NCI-H2196 treated with DMSO at 0.1 percent for 48 hours (cell line): ENCODE measurements around the gene CHRM5.

Experiments
- DNase-seq: peaks from one replicate; lab custom pipeline; 2025; ENCODE audit not compliant: unreplicated experiment; lab: John Stamatoyannopoulos, UW

CHRM5 gene, protein sequence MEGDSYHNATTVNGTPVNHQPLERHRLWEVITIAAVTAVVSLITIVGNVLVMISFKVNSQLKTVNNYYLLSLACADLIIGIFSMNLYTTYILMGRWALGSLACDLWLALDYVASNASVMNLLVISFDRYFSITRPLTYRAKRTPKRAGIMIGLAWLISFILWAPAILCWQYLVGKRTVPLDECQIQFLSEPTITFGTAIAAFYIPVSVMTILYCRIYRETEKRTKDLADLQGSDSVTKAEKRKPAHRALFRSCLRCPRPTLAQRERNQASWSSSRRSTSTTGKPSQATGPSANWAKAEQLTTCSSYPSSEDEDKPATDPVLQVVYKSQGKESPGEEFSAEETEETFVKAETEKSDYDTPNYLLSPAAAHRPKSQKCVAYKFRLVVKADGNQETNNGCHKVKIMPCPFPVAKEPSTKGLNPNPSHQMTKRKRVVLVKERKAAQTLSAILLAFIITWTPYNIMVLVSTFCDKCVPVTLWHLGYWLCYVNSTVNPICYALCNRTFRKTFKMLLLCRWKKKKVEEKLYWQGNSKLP

DNA sequence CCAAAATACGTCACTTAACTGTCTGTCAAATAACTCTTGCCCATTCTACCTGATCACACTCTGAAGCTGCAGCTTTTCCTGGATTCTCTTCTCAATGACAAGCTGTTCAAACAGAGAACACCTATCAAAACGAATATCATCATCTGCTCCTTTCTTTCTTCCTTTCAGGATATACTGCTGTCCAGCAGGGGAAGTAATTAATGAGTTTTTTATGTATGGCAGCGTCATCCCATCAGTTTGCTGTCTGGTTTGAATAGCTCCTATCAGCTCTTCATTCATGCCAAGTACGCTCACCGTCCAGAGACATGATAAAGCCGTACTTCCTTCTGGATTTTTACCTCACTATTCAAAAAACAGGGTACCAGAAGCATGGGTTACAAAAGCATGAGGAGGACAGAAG lies at the start of gene CHRM5:
Gene CHRM5, plus strand, starts transcription at position 274 of the 400 bp plus-strand sequence. CDS start 94,221 bp downstream, outside the sequence.
- no peak for DNase-seq

DNA sequence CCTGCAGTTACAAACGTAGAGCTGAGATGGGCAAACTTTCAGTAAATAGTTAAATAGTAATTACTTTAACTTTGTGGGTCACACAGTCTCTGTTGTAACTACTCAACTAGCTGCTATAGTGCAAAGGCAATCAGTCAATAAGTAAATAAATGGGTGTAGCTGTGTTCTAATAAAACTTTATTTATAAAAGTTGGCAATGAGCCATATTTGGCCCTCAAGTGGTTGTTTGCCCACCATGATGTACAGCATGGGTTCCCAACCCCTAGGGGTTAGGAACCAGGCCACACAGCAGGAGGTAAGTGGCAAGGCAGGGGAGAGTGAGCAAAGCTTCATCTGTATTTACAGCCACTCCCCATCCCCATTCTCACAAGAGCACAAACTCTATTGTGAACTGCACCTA lies 44.9 kb upstream of the CHRM5 start:
- DNase-seq: no peak

DNA sequence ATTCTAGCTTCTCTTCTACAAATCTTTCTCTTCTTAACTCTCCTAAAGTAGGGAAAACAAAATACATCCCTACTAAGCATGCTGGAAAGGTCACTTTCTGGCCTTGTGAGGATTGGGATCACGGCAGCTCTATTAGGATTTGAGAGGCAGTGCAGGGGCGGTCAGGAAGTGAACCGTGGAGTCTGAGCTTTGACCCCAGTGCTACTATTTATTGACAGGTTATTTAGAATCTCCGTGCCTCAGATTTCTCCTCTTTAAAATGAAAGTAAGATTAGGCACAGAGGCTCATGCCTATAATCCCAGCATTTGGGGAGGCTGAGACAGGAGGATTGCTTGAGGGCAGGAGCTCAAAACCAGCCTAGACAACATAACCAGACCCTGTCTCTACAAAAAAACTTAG lies 42.0 kb upstream of the CHRM5 start:
- DNase-seq: no peak

GRCh38 chr15:33932734-33933133 lies 35.6 kb upstream of the CHRM5 start:
- DNase-seq: no peak

GRCh38 chr15:33934396-33934795 lies 33.9 kb upstream of the CHRM5 start:
- no peak for DNase-seq

DNA sequence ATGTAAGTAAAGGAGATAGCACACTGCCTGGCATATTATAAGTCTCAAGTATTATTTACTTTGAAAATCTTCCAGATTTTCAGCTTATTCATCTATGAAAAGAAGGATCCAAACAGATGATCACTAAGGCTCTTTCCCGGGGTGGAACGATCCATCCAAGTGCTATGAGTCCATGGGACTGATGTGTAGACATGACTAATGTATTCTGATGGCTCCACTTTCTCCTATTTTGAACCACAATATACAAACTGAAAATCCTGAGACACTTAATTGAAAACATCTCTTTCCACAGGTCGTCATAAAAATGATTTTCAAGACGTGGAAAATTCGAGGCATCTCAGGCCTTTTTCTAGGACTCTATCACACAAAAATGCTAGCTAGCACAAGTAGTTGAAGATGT lies 33.4 kb upstream of the CHRM5 start:
- no peak for DNase-seq

DNA sequence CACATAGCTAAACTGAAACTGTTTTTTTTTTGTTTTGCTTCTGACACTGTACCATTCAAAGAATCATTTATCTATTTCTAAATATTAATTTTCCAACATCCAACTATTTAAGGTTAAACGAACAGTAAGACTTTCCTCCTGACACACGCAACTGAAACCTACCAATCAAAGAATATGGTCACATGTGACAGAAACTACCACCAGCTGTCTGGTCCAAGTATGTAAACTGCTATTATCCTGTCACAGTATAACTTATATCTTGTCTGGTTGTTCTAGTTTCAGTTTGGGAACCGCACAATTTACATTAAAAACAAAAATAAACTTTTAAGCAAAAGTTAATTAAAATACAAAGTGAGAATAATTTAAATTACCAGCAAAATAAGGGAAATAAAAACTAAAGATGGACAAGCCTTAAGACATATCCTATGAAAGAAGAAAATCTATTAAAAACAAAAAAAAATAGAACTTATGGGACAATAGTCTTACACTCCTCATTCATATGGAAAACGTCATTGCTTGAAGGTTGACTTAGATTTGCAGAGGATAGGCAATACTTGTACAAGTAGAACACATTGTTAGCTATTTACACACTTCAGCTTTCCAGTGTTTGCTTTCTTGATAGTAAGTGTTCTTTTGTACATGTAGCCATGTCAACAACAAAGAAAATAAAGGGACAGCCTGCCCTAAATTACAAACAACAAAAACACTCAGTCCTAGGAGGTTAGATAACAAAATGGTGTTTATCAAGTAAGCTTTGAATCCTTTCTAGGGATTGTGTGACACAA lies 26.8 kb upstream of the CHRM5 start:
- no peak for DNase-seq

DNA sequence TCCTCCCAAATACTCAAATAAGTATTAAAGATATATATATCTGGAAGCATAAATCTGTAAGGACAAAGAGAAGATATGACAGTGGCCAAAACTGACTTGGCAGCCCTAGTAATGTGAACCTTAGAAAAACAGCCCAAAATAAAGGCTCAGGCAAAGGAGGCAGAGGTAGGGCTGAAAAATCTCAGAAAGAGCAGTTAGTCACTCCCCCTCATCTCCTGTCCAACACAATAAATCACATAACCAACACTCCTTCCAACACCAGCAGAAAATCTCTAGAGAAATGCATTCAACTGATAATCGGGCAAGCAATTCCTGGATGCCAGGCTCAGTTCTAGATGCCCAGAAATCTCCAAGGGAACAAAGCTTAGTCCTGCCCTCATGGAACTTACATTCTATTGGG lies 22.1 kb upstream of the CHRM5 start:
- no peak for DNase-seq

DNA sequence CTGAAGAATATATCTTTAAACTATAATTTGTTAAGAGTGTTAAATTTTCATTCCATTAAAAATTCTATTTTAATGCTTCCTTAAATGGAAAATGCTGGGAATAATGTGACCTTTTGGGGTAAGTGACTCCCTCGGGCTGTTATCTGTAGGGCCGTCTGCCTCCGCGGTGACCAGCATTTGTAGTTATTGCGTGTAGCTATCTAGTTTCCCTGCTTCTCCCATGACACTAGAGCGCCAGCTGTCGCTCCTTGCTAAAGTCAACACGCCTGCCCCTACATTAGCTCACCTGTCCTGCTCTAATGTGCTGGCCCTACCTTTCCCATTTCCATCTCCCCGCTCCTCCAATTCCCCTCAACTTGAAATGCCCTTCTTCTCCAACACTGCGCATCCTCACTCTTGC lies 12.4 kb upstream of the CHRM5 start:
- DNase-seq: no peak

GRCh38 chr15:33956397-33956796 lies 11.9 kb upstream of the CHRM5 start:
- DNase-seq: no peak

DNA sequence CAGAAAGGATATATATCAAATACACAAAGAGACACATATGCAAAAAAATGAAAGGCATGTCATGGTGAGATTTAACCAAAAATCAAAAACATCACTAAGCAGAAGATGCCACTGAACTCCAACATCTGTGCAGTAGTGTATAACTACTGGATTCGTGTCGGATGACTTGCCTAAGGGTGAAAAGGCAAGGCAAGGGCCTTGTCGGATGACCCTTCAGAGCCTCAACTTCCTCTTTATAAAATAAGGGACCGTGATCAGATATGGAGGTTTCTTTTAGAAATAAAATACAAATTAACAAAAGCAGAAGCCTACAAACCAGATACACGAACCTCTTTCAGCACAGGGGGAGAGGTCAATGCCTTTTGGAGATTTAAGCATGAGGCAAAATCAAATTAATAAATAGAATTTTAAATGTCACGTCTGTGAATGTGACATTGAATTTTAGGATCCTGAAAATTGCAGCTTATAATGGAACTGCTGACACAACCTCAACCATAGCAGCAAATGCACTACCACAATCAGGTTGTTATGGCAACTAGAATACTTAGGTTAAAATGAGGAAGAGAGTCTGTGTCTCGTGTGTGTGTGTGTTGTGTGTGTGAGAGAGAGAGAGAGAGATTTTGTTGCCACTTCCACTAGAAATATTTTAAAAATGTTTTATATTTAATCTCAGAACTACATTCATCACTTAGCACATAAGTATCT lies 8.3 kb upstream of the CHRM5 start:
- no peak for DNase-seq

DNA sequence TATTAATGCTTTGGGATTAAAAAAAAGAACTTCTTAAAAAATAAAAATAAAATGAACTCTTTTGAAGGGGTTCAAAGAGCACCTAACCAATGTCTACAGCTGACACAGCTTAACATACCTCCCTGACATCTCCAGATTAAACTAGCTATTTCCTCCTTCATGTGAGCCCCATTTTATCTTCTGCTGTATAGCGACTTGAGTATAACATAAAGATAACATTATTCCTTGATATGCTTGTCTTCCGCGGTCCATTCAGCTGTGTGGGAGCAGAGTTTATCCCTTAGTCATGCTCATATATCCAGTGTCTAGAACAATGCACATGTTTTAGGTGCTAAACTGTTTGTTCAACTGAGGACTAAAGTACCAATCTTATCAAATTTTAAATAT lies 7.8 kb upstream of the CHRM5 start:
- no peak for DNase-seq

DNA sequence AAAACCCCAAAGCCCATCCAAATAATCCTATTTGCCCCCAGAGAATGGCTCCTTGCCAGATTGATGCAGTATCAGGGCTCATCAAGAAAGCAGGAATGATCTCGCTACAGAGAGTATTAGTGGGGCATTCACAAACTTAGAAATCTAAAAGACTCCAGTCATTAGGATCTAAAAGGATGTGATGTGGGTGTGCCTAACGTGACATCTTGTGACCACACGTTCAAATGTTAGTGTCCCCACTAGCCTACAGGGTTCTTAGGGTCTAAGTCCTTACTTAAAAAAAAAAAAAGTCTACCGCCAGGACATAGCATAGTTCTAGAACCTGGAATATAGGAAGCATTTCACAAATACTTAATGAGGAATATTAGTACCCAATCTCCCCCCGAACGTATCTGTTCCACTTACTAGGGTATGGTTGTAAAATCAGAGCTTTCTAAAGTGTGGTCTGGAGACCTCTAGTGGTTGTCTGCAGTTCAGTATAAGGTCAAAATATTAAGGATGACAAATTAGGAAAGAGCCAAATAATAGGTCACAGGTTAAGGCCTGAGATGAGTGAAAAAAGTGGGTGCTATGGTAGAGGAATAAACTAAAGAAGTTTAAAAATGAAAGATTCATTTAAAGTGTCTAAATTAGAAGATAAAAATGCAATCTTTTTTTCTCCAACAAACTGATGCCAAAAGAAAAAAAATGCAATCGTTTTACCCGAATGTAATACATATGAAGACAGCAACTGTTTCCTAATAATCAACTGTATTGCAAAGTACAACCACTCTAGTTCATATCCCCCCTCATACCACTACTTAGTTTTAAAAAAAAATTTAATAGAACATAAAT lies 4.2 kb upstream of the CHRM5 start:
- no peak for DNase-seq

DNA sequence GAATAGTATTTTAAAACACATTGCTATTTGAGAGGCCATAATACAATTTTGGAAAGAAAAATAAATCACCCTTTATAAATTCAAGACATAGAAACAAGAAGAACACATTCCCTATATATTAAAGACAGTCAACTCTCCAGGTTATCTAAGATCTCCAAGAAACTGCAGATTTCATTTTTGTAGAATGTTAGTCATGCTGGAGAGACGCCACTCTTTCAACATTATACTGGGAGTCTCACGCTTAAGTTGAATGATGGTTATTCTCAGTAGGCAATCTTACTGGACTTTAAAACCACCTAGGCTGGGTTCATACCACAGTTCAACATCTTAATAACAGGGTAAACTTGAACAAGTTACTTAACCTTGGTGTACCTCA lies 3.6 kb upstream of the CHRM5 start:
- DNase-seq: no peak

GRCh38 chr15:33968821-33969220 lies 524 bp downstream of the CHRM5 start:
- DNase-seq: no peak

DNA sequence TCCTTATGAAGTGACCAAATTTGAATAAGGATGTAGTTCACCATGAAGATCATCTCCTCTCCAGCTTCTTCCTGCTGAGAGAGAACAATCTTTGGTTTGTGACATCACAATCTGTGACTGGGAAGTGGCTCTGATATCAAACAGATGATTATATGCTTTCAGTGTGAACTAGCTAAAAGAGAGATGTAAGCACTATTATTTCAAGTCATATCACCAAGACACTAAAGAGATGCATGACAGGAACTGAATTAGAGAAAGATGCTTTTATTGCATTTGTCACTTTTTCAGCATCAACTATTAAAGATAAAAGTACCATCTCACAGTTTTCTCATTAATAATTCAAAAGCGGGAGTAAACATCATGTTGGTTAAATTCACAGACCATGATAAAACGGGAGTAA lies 3.5 kb downstream of the CHRM5 start:
- DNase-seq: no peak

DNA sequence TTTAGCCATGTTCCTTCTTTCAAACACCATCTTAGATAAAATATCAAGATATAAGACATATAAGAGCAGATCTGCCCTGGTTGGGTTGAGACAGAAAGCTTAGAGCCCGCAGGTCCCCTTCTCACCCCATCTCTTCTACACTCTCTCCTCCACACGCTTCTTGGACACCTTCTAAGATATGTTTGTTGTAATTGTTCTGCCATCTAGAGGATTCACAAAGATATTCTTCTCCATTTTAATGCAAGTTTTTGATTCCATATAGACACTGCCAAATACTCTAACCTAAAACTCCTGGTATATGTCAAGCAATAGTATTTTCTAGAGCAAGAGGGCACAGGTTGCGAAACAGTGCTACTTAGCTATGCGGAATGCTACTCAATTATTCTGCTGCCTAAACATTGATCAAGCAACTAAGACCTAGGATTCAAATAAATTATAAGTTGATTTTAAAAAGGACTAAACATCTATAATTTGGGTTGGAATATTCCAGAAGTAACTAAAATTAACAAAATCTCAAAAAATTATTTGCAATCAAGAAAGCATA lies 6.8 kb downstream of the CHRM5 start:
- DNase-seq: no peak

- no peak for DNase-seq
Observed at GRCh38 chr15:33980159-33980558, 11.9 kb downstream of the CHRM5 start.

GRCh38 chr15:33982516-33982915 lies 14.2 kb downstream of the CHRM5 start:
- no peak for DNase-seq

- no peak for DNase-seq
Observed at GRCh38 chr15:33985287-33985686, 17.0 kb downstream of the CHRM5 start.
